RWPE1 (cell line): ENCODE data around the gene KDM3B.
A peak's percentile ranks its signal among the peaks of the same experiment; 100 is the strongest.

Experiments used
- CTCF ChIA-PET: fragments of 350-600 bp; sonication (Branson Sonifier 250); formaldehyde crosslinking; extraction: SDS; loops from one replicate; lab custom pipeline; 2021; lab: Yijun Ruan, JAX
- POLR2A ChIA-PET: fragments of 400-600 bp; formaldehyde crosslinking; extraction: SDS; loops from one replicate; lab custom pipeline; 2020; ENCODE audit warnings: antibody characterized with exemption; ENCODE audit not compliant: low non-redundant PET; lab: Yijun Ruan, JAX
- DNase-seq: peaks from one replicate; pipeline ENCODE4 v3.0.0; 2012; ENCODE audit warnings: low spot score
- H3K27ac ChIP-seq: fragments of 450-650 bp; 2 replicates; pipeline ENCODE4 v1.5.1; 2017
- TF ChIP-seq, protein P1 (sequence below): fragments of 450-650 bp; conservative IDR thresholded peaks from 2 replicates; pipeline ENCODE4 v1.5.1; 2017; ENCODE audit warnings: low read depth, mild to moderate bottlenecking

Gene KDM3B

GRCh38 chr5:138438003-138438723 lies 85.7 kb downstream of the KDM3B start:
- peak overlapping the region; percentile 38 for H3K27ac ChIP-seq
- TF ChIP-seq, protein P1, sequence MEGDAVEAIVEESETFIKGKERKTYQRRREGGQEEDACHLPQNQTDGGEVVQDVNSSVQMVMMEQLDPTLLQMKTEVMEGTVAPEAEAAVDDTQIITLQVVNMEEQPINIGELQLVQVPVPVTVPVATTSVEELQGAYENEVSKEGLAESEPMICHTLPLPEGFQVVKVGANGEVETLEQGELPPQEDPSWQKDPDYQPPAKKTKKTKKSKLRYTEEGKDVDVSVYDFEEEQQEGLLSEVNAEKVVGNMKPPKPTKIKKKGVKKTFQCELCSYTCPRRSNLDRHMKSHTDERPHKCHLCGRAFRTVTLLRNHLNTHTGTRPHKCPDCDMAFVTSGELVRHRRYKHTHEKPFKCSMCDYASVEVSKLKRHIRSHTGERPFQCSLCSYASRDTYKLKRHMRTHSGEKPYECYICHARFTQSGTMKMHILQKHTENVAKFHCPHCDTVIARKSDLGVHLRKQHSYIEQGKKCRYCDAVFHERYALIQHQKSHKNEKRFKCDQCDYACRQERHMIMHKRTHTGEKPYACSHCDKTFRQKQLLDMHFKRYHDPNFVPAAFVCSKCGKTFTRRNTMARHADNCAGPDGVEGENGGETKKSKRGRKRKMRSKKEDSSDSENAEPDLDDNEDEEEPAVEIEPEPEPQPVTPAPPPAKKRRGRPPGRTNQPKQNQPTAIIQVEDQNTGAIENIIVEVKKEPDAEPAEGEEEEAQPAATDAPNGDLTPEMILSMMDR: no peak
- POLR2A ChIA-PET: interaction anchor here (0.9 kb wide), 1 partner anchor 27 kb away, joined by 5 read pairs; the partner anchor contains the start of gene EGR1
- CTCF ChIA-PET: interaction anchor here (0.5 to 2.4 kb wide), 6 partner anchors 11 to 89 kb away, joined by 3 to 11 read pairs (median 3); partner anchors contain the start of gene KDM3B
- DNase-seq: peak; percentile 48

- POLR2A ChIA-PET: no interaction called here
- H3K27ac ChIP-seq: peak within 1 kb of the TSS; percentile 38
- peak; percentile 56 for DNase-seq
Measured at GRCh38 chr5:138438724-138439476, 86.4 kb downstream of the KDM3B start, which contains the start of gene REEP2. REEP2 (plus strand) TSS chr5:138439057; CDS start chr5:138439209, 152 bp downstream.

DNA sequence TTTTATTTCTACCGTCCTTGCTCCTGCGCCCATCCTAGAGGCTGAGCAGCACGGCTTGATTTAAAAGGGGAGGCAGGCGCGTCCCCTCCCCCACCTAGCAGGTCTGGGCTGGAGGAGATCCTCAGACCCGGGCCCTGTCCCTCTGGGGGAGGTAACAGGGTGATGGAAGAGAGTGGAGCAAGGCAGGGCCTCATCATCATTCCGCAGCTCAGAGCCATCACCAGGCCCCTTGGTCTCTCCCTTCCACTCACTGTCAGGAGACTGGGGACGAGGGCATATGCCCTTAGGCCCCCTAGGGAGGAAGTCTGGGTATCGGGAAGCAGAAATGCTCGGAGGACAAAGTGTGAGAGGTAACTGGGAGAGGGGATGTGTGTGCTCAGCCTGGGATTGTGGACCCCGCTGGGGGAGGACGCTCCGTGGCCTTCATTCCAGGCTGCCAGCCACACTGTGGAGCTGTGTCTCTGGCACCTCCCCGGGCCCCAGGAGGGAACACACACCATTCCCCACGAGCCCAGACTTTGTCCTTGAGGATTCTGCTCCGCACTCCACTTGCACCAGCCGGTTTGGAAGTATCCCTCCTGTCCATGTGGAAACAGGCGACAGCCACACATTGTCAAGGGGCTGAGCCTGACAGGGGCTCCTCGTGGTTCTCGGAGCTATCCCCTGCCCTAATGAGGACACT lies 87.1 kb downstream of the KDM3B start:
- ChIA-PET POLR2A (no interaction called here), CTCF (interaction anchor here (0.6 to 2.4 kb wide), 4 partner anchors 9 to 233 kb away, joined by 3 to 11 read pairs (median 3); partner anchors contain the start of gene KDM3B)
- TF ChIP-seq, protein P1: no peak
- peak overlapping the region; percentile 38 for H3K27ac ChIP-seq
- DNase-seq: no peak

More at GRCh38 chr5:138438724-138439476, 86.4 kb downstream of the KDM3B start, which contains the start of gene REEP2:
- TF ChIP-seq, protein P1: no peak
- CTCF ChIA-PET: interaction anchor here (0.6 to 2.4 kb wide), 6 partner anchors 10 to 232 kb away, joined by 3 to 11 read pairs (median 3); partner anchors contain the start of gene KDM3B

GRCh38 chr5:138440159-138441073 lies 87.9 kb downstream of the KDM3B start:
- ChIA-PET CTCF (interaction anchor here (0.9 to 2.4 kb wide), 3 partner anchors 9 to 63 kb away, joined by 3 to 11 read pairs (median 3); no protein-coding TSS in a partner anchor), POLR2A (no interaction called here)
- TF ChIP-seq, protein P1: no peak
- no peak for DNase-seq
- H3K27ac ChIP-seq: peak overlapping the region; percentile 38

DNA sequence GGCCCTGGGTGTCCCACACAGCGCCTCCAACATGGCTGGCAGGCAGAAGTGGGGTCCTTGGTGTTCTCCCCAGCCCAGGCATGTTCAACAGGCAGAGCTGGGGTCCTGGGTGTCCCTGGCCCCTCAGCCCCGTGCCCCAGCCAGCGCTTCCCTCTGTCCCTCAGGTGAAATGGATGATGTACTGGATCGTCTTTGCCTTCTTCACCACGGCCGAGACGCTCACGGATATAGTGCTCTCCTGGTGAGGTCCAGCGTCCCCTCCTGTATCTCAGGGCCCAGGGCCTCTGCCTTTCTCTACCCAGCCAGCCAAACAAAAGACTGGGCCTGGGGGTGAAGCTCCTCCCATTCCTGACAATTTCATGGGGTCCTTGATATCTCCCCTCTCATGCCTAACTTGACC lies 88.7 kb downstream of the KDM3B start:
- TF ChIP-seq, protein P1: no peak
- ChIA-PET POLR2A (no interaction called here), CTCF (interaction anchor here (0.9 kb wide), 1 partner anchor 8 kb away, joined by 3 read pairs; no protein-coding TSS in a partner anchor)
- no peak overlapping the region for H3K27ac ChIP-seq
- DNase-seq: no peak
